Caco-2 (cell line): ENCODE results near the gene XPR1. TPM values are rescaled to one million over a fixed set of nuclear protein-coding genes. Genes with fewer than 3 reads are reported as not detected.
A peak's percentile ranks its signal among the peaks of the same experiment; 100 is the strongest.

Experiments used
- BruUV-seq: library from RNA; stranded (reverse); fragments of 400-500 nt; replicated peaks from 2 replicates; lab custom pipeline; 2021; lab: Mats Ljungman, UMichigan
- CTCF ChIA-PET: fragments of 300-600 bp; sonication (Branson Sonifier 250); formaldehyde crosslinking; loops from one replicate; lab custom pipeline; 2022; ENCODE audit warnings: antibody characterized with exemption; lab: Charles Lee
- POLR2A ChIA-PET: fragments of 300-600 bp; sonication (Branson Sonifier 250); formaldehyde crosslinking; loops from one replicate; lab custom pipeline; 2022; ENCODE audit warnings: antibody characterized with exemption; lab: Charles Lee
- DNase-seq, 2 experiments: peaks; one replicate each; pipeline versions ENCODE4 v3.0.0 to v3.0.0-alpha.2; 2020 to 2022
- H3K27me3 ChIP-seq: replicated peaks from 2 replicates; pipeline ENCODE4 v1.6.0; 2011; ENCODE audit warnings: low read length; ENCODE audit not compliant: control insufficient read depth, insufficient read depth
- H3K36me3 ChIP-seq: 2 replicates; pipeline ENCODE4 v1.5.1; 2011; ENCODE audit warnings: low read length; ENCODE audit not compliant: control insufficient read depth, insufficient read depth
- H3K4me1 ChIP-seq: fragments of 250-450 bp; sonication (Bioruptor Pico); 2 replicates; pipeline ENCODE4 v1.5.1; 2020; ENCODE audit warnings: mild to moderate bottlenecking
- H3K4me3 ChIP-seq: 2 replicates; pipeline ENCODE4 v1.5.1; 2011; ENCODE audit warnings: low read depth, mild to moderate bottlenecking, control low read depth, low read length
- H3K9me3 ChIP-seq: fragments of 250-450 bp; sonication (Bioruptor Pico); 2 replicates; pipeline ENCODE4 v1.5.1; 2020; ENCODE audit warnings: mild to moderate bottlenecking, moderate library complexity
- H3K27ac Mint-ChIP-seq: one replicate; pipeline ENCODE4 v1.8.0; 2022; ENCODE audit warnings: mixed read lengths; ENCODE audit not compliant: unreplicated experiment
- H3K27me3 Mint-ChIP-seq: one replicate; pipeline ENCODE4 v1.8.0; 2022; ENCODE audit warnings: mixed read lengths; ENCODE audit not compliant: insufficient read depth, unreplicated experiment
- H3K36me3 Mint-ChIP-seq: one replicate; pipeline ENCODE4 v1.8.0; 2022; ENCODE audit warnings: mild to moderate bottlenecking, mixed read lengths; ENCODE audit not compliant: insufficient read depth, unreplicated experiment
- H3K4me1 Mint-ChIP-seq: one replicate; pipeline ENCODE4 v1.8.0; 2022; ENCODE audit warnings: low read depth, mixed read lengths; ENCODE audit not compliant: unreplicated experiment
- H3K4me3 Mint-ChIP-seq: one replicate; pipeline ENCODE4 v1.8.0; 2022; ENCODE audit warnings: mild to moderate bottlenecking, moderate library complexity, mixed read lengths; ENCODE audit not compliant: unreplicated experiment
- H3K9me3 Mint-ChIP-seq: one replicate; pipeline ENCODE4 v1.8.0; 2022; ENCODE audit warnings: mixed read lengths; ENCODE audit not compliant: unreplicated experiment
- intact Hi-C: fragments of 100-400 bp; cut with micrococcal nuclease; formaldehyde crosslinking; loops from one replicate; pipeline ENCODE4 v1.10.0; 2022; ENCODE audit not compliant: unreplicated experiment
- total RNA-seq: library from RNA; stranded (reverse); gene quantifications from 2 replicates; pipeline ENCODE4 v1.2.3, GENCODE V29; 2022
- TF ChIP-seq, protein P1 (sequence below), 2 experiments: fragments of 200-600 bp in 1 of 2; IDR thresholded peaks; 1 replicate in 1 of 2; 2 replicates in 1 of 2; pipeline versions ENCODE4 v1.5.1 to v1.8.0; 2011 to 2022; ENCODE audit warnings: antibody characterized with exemption in 1 of 2, control low read depth in 1 of 2, inconsistent platforms in 1 of 2, low read depth in 1 of 2, low read length in 1 of 2, mild to moderate bottlenecking in 1 of 2, moderate library complexity in 1 of 2; ENCODE audit not compliant: insufficient read depth in 1 of 2, severe bottlenecking in 1 of 2, unreplicated experiment in 1 of 2

Gene XPR1
- total RNA-seq, 1 experiment from 2014 or later, result 34.4 TPM

- no peaks in the 10 kb centered on the region for H3K27me3 ChIP-seq
- DNase-seq, result no peak
- no peak overlapping the region for H3K27ac Mint-ChIP-seq
- H3K4me3 Mint-ChIP-seq, result no peak overlapping the region
- H3K9me3 ChIP-seq, result peaks cover 8% of the 10 kb centered on the region
- POLR2A ChIA-PET, result no interaction called here
- TF ChIP-seq, protein P1, sequence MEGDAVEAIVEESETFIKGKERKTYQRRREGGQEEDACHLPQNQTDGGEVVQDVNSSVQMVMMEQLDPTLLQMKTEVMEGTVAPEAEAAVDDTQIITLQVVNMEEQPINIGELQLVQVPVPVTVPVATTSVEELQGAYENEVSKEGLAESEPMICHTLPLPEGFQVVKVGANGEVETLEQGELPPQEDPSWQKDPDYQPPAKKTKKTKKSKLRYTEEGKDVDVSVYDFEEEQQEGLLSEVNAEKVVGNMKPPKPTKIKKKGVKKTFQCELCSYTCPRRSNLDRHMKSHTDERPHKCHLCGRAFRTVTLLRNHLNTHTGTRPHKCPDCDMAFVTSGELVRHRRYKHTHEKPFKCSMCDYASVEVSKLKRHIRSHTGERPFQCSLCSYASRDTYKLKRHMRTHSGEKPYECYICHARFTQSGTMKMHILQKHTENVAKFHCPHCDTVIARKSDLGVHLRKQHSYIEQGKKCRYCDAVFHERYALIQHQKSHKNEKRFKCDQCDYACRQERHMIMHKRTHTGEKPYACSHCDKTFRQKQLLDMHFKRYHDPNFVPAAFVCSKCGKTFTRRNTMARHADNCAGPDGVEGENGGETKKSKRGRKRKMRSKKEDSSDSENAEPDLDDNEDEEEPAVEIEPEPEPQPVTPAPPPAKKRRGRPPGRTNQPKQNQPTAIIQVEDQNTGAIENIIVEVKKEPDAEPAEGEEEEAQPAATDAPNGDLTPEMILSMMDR (IDR thresholded peaks at IDR 0.05; ENCODE audit: insufficient read depth in 1 of 2, low read depth in 1 of 2, low read length in 1 of 2, severe bottlenecking in 1 of 2, unreplicated experiment in 1 of 2), result no peak
- peaks cover 6% of the 10 kb centered on the region for H3K36me3 Mint-ChIP-seq
- CTCF ChIA-PET, result no interaction called here
- intact Hi-C loops, result no loop called here
- peaks cover 40% of the 10 kb centered on the region for H3K9me3 Mint-ChIP-seq
- no peaks in the 10 kb centered on the region for H3K36me3 ChIP-seq
- peaks cover 16% of the 10 kb centered on the region for H3K4me1 Mint-ChIP-seq
- H3K4me3 ChIP-seq, result no peak overlapping the region
- H3K4me1 ChIP-seq, result no peaks in the 10 kb centered on the region; the same call in 1 of the 2 replicates
- no peaks in the 10 kb centered on the region for H3K27me3 Mint-ChIP-seq
- no TSS peak for BruUV-seq
Measured at GRCh38 chr1:180693564-180694244, 61.9 kb downstream of the XPR1 start.

- H3K27me3 ChIP-seq, result no peaks in the 10 kb centered on the region
- TF ChIP-seq, protein P1 (IDR thresholded peaks at IDR 0.05; ENCODE audit: insufficient read depth in 1 of 2, low read depth in 1 of 2, low read length in 1 of 2, severe bottlenecking in 1 of 2, unreplicated experiment in 1 of 2), result no peak
- peaks cover 16% of the 10 kb centered on the region for H3K4me1 Mint-ChIP-seq
- CTCF ChIA-PET, result no interaction called here
- peak overlapping the region; percentile 9 for H3K27ac Mint-ChIP-seq
- intact Hi-C loops, result no loop called here
- POLR2A ChIA-PET, result no interaction called here
- peaks cover 42% of the 10 kb centered on the region for H3K9me3 Mint-ChIP-seq
- H3K4me3 ChIP-seq, result no peak overlapping the region
- no peaks in the 10 kb centered on the region for H3K36me3 ChIP-seq
- no peaks in the 10 kb centered on the region; the same call in 1 of the 2 replicates for H3K4me1 ChIP-seq
- BruUV-seq, result no TSS peak
- H3K9me3 ChIP-seq, result peaks cover 9% of the 10 kb centered on the region
- H3K36me3 Mint-ChIP-seq, result peaks cover 6% of the 10 kb centered on the region
- H3K4me3 Mint-ChIP-seq, result no peak overlapping the region
- no peaks in the 10 kb centered on the region for H3K27me3 Mint-ChIP-seq
- no peak for DNase-seq
Measured at GRCh38 chr1:180695282-180695681, 63.5 kb downstream of the XPR1 start.

GRCh38 chr1:180696361-180696760 is 64.5 kb downstream of the XPR1 start:
- H3K9me3 ChIP-seq, result peaks cover 9% of the 10 kb centered on the region
- H3K27me3 ChIP-seq, result no peaks in the 10 kb centered on the region
- H3K4me3 ChIP-seq, result no peak overlapping the region
- H3K36me3 ChIP-seq, result no peaks in the 10 kb centered on the region
- no peak overlapping the region for H3K27ac Mint-ChIP-seq
- H3K4me1 ChIP-seq, result no peaks in the 10 kb centered on the region; the same call in 1 of the 2 replicates
- H3K27me3 Mint-ChIP-seq, result no peaks in the 10 kb centered on the region
- intact Hi-C loops, result no loop called here
- TF ChIP-seq, protein P1 (IDR thresholded peaks at IDR 0.05; ENCODE audit: insufficient read depth in 1 of 2, low read depth in 1 of 2, low read length in 1 of 2, severe bottlenecking in 1 of 2, unreplicated experiment in 1 of 2), result no peak
- H3K36me3 Mint-ChIP-seq, result peaks cover 6% of the 10 kb centered on the region
- POLR2A ChIA-PET, result no interaction called here
- peaks cover 12% of the 10 kb centered on the region for H3K4me1 Mint-ChIP-seq
- CTCF ChIA-PET, result no interaction called here
- no peak overlapping the region for H3K4me3 Mint-ChIP-seq
- H3K9me3 Mint-ChIP-seq, result peaks cover 42% of the 10 kb centered on the region
- no TSS peak for BruUV-seq
- no peak for DNase-seq
